SW480 (cell line): ENCODE data around the gene PHACTR2.
"Not testable (repeated sequence)": the region's sequence is repeated elsewhere in the genome, so short reads cannot be mapped to it uniquely, and the experiment has no call there.

Experiments used
- DNase-seq: peaks from one replicate; pipeline ENCODE4 v3.0.0-alpha.2; 2016; ENCODE audit warnings: low spot score

PHACTR2 gene

DNA sequence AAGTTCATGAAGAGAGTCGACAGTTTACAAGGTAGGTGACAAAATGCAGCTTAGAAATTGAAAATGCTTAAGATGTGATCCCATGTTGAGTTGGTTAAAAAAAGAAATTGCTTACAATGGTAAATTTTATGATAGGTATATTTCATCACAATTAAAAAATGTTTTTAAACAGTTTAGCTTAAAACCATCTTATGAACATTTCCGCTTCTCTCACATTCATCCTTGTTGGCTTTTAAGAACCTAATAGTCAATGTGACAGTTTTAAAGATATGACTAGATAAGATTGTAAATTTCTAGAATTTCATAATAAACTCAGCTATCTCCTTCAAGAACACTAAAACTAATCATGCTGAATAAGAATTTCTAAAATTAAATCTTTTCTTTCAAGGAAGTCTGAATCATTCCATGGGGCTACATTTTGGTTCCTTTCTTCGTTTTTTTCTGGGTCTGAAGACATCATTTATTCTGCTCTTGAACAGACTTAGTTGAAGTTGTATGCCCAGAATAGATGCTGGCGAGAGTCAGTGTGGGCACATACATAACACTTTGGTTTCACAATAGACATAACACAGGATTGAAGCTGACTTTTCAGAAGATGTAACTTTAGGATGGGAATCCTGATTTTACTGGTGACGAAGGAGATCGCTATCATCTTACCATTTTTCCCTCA is 129.5 kb downstream of the PHACTR2 start:
- DNase-seq: no peak

DNA sequence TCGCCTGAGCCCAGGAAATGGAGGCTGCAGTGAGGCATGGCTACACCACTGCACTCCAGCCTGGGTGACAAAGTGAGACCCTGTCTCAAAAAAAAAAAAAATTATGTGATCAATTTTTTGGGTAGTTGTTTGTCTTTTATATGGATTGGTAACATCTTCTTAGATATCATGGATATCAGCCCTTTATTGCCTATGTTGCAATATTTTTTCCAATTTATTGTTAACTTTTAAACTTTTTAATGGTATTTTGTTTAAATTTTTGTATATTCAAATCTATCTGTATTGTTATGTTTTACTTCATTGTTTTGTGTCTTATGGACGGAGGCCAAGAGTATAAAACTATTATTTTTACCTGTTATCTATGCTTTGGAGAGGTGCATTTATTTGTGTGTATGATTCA is 133.0 kb downstream of the PHACTR2 start:
- DNase-seq: no peak

DNA sequence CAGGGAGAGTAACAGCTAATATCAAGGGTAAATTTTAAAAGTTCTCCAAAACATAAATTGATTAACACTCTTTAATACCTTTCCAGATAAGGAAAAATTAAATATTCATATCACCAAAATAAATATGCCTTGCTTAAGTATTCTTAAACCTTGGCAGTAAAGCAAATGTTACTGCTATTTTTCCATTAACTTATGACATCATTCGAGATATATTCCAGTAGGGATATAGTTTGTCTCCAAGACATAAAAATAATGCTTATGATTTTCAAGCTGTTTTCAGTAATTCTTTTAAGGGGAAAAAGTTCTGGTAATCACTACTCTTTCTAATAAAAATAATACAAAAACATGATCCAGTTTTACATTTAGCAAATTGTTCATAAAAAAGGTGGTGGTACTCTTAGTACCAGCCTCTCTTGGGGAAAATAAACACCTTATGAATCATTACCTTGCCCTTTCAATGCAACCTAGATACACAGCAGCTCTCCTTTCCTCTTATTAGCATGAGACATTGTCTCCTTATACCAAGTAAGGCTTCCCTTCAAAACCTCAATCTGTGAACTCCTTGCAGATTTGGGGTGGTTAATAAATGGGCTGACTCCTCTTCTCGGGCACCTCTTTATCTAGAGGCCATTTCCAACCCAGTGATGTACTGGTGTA is 133.9 kb downstream of the PHACTR2 start:
- no peak for DNase-seq

DNA sequence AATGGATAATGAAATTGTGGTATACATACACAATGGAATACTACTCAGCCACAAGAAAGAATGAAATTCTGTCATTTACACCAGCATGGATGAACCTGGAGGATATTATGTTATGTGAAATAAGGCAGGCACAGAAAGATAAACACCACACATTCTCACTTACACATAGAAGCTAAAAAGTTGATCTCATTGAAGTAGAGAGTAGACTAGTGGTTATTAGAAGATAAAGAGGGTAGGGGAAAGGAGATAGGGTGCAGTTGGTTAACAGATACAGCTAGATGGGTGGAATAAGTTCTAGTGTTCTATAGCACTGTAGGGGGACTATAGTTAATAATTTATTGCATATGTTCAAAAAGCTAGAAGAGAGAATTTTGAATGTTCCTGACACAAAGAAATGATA is 139.9 kb downstream of the PHACTR2 start:
- DNase-seq: no peak

DNA sequence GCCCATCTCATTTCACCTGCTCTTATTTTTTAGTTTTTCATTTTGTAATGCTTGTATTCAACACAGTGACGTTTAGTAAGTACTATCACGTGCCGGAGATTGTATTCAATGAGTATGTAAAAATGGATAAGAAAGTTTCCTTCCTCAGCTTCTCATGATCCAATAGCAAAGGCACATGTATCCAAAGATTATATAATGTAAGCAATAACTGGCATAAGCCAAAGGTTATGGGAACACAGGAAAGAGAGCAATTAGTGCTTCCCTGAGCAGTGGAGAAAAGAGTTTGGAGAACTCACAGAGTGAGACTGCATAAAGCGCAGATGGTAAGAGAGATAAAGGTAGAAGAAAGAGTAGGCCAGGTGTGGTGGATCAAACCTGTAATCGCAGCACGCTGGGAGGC is 143.6 kb downstream of the PHACTR2 start:
- DNase-seq: no peak

DNA sequence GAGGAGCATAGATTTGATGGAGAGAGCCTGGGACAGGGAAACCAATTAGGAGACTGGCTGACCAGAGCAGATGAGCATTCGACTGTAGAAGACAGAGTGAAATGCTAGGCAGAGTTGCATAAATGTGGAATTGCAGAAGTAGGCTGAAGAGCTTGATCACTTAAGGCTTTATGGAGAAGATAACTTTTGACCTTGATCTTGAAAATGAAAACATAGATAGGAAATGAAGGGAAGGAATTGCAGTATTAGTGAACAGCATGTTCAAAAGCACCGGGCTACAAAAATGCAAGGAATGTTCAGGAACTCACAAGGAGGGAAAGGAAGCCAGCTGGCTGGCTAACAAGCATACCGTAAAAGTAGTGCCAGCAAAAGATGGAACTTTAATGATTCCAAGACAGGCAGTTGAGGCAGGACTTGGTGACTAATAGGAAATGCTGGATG is 144.8 kb downstream of the PHACTR2 start:
- no peak for DNase-seq

DNA sequence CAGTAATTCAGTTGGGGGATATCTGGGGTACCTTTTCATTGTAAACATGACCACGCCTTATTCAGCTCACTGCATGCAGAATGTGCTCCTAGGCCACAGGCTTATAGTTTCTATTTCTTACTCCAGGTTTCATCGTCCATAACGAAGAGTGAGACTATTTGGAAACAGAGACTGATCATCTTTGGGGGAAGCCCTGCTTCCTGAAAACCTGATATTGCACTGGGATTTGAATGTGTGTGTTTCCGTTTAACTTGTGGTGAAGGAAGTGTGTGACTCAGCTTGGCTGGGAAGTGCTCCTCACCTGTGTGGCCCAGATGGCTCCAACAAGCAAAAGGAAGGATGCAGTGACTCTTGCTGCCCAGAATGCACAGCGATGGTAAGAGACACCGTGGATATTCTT is 145.8 kb downstream of the PHACTR2 start:
- DNase-seq: peak; percentile 28

DNA sequence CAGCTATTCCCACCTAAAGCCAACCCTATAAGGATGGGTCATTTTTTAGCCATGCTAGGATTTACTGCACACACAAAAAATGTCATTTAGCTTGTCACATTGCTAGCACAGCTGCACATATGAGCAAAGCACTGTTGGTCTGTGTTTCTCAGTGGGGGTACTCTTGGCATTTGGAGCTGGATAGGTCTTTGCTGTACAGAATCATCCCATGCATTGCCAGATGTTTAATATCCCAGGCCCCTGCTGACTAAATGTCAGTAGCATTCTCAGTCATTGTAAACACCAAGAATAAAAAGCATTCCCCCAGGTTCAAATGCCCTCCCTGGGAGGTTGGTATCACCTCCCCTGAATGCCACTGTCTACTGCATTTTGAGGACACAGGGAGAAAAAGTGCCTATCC is 150.8 kb downstream of the PHACTR2 start:
- no peak for DNase-seq

DNA sequence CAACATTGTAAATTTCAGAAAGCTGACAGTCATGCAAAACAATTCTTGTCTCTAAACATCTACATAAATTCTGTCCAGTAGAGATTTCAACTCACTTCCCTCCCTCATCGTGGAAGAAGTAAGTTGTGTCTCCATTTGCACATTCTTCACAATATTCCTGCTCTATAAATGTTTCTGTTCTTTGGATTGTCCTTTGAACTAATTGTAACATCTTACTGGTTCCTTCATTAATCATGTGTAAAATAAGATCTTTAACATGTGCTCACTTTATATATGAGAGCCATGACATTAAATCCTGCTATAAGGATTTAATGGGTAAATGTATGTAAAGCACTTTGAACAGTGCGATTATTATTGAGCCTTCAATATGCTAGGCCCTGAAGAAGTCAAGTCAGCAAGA is 158.4 kb downstream of the PHACTR2 start:
- DNase-seq: no peak

DNA sequence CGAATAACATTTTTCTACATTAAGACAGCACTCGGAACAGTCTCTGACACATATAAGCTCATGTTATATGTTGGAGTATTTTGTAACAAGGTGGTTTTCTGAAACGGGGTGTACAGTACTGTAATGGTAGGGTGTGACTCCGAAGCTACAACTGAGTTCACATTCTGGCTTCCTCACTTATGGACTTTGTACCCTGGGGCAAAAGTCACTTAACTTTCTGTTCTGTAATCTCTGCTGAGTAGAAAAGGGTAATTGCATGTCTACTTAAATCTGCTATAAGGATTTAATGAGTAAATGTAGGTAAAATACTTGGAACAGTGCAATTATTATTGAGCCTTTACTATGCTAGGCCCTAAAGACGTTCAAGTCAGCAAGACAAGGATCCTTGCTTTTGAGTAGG is 160.6 kb downstream of the PHACTR2 start:
- peak; percentile 39 for DNase-seq

DNA sequence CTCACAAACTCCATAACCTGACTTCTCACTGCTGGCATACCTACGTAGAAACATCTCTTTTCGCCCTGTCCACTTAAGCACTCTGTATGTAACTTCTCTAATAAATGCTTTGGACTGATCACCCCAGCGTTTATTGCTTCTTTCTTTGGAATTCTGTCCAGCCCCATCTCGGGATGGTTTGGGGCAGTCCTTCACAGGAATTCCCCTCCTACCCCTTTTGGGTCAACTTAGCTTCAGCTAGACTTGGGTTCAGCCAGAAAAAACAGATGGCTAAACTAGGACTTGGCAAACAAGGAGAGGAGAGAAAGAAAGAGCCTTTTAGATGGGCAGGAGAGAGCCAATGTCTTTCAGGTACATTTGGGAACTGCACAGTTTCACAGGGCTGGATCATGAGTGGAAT is 161.4 kb downstream of the PHACTR2 start:
- DNase-seq: no peak

DNA sequence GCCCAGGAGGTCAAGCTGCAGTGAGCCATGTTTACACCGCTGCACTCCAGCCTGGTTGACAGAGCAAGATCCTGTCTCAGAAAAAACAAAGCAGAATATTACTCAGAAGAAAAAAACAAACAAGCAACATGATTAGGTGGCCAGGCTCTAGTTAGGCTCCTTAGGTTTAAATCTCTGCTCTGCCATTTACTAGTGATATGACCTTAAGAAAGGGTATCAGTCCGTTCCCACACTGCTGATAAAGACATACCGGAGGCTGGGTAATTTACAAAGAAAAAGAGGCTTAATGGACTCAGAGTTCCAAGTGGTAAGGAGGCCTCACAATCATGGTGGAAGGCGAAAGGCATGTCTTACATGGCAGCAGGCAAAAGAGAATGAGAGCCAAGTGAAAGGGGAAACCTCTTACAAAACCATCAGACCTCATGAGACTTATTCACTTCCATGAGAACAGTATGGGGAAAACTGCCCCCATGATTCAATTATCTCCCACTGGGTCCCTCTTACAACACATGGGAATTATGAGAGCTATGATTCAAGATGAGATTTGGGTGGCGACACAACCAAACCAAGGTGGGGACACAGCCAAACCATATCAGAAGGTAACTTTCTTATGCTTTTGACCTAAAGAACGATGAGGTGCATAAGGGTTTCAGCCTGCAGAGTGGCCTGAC is 163.0 kb downstream of the PHACTR2 start:
- DNase-seq: no peak

DNA sequence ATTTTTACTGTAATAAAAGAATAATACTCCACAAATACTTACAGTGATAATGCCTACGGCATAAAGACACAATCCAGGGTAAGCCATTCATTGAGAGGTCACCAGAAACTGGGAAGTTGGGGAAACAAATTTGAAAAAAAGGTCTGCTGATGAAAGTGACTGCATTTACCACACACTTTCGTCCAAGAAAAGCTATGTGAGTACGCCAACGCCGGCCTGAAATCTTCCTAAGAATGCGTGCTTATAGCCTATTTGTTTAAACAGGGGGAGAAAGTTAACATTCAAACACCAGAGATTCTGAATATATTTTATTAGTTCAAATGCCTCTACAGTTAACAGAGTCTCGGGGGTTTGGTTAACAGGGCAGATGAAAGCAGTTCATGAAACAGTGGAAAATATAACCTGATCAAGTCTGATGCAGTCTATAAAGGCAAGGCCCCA is 164.7 kb downstream of the PHACTR2 start:
- peak; percentile 31 for DNase-seq

DNA sequence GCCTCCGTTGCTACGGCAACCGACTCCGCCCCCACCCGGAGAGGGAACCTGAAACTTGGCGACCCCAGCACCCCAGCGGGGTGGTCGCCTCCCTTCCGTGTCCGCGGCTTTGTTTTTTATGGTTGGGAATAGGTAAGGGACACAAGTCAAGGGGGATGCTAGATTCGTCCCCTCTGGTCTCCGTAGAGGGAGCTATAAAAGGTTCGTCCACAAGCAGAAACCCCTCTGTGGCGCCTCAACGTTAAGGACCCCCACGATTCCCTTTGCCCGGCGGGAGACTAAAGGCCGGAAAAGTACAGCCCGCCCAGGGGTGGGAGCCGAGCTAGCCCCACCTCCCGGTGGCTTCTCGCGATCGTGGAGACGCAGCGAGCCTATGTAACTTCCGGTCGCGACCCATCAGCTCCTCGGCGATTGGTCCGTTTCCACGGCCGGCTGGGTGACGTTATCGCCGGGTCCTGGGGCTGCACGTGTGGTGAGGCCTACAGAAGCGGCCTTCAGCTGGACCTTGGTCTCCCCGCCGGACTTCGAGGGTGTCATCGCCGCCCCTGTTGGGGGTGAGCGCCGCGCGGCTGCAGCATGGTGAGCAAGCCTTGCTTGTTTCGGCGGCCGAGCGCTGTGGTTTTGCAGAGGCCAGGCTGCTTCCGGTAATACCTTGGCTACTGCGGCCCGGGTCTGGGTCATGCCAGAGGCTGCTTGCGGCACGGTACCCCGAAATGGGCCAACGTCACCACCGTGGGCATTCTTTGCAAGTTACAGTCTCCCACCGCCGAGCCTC is 165.3 kb downstream of the PHACTR2 start, which contains the start of gene LTV1:
TSS of gene LTV1 (plus strand) at position 437 of the 775 bp plus-strand sequence. CDS start at position 577, 140 bp downstream.
- peak; percentile 92 for DNase-seq

DNA sequence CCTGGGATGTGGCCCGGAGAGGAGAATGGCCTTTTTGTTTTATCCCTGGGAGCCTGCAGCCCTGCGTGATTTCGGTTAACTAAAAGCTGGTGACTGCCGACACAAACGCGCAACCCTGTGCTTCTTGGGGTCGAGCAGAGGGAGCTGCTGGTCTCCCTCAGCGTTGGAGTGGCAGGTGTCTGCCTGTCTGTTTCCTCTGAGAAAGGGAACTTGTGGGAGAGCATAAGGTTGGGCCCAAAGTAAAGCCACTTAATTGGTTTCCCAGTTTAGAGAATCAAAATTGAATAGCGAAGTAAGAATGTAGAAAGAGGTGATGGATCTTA is 165.9 kb downstream of the PHACTR2 start:
- DNase-seq: peak; percentile 8

DNA sequence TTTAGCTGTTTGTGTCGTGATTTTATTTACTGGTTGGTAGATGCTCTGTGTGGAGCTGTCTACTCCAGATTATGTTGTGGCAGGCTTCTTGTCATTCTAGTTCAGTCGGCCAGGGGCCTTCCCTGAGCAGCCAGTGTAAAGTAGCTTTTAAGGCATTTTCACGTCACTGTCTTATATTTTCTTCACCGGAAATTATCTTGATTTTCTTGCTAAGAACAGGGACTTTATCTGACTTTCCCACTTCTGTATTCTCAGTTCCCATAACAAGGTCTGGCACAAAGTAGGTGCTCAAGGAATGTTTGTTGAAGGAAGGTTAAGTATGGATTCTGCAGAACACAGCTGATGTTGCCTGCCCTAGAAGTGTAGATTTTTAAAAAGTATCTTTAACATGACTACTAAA is 166.2 kb downstream of the PHACTR2 start:
- DNase-seq: no peak

DNA sequence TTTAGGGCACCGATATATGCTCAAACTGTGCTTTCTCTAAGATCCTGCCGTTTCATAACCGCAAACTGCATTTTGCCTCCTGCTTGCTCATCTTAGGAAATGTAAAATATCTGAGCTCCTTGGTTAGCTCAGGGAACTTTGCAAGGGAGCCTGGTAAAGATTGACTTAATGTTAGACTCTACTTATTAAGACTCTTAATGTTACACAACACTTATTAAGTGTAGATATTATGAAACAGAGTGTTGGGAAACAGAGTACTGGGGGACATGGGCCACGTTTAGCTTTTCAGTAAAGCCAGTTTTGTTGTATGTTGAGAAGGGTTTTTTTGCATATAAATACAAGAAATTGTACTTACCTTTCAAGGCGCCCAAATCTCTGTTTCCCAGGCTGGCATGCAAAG is 167.3 kb downstream of the PHACTR2 start:
- no peak for DNase-seq

DNA sequence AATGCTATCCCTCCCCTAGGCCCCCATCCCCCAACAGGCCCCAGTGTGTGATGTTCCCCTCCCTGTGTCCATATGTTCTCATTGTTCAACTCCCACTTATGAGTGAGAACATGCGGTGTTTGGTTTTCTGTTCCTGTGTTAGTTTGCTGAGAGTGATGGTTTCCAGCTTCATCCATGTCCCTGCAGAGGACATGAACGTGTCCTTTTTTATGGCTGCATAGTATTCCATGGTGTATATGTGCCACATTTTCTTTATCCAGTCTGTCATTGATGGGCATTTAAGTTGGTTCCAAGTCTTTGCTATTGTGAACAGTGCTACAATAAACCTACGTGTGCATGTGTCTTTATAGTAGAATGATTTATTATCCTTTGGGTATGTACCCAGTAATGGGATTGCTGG is 173.9 kb downstream of the PHACTR2 start:
- DNase-seq: not testable (repeated sequence)

DNA sequence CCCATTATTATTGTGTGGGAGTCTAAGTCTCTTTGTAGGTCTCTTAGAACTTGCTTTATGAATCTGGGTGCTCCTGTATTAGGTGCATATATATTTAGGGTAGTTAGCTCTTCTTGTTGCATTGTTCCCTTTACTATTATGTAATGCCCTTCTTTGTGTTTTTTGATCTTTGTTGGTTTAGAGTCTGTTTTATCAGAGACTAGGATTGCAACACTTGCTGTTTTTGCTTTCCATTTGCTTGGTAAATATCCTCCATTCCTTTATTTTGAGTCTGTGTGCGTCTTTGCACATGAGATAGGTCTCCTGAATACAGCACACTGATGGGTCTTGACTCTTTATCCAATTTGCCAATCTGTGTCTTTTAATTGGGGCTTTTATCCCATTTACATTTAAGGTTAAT is 177.3 kb downstream of the PHACTR2 start:
- DNase-seq: not testable (repeated sequence)

DNA sequence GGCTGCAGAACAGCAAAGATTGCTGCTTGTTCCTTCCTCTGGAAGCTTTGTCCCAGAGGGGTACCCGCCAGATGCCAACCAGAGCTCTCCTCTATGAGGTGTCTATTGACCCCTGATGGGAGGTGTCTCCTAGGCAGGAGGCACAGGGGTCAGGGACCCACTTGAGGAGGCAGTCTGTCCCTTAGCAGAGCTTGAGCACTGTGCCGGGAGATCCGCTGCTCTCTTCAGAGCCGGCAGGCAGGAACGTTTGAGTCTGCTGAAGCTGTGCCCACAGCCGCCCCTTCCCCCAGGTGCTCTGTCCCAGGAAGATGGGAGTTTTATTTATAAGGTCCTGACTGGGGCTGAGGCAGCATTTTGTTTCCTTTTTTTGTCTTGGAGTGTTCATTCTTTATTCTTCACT is 179.0 kb downstream of the PHACTR2 start:
- not testable (repeated sequence) for DNase-seq

DNA sequence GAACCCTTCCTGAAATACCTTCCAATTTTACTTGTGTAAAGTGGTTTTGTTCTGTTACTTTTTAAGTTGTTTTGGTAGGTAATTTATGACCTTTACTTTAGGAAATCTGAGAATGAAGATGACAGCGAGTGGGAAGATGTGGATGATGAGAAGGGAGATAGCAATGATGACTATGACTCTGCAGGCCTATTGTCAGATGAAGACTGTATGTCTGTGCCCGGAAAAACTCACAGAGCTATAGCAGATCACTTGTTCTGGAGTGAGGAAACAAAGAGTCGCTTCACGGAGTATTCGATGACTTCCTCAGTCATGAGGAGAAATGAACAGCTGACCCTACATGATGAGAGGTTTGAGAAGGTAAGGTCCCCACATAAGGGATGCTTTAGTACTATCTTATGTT is 179.9 kb downstream of the PHACTR2 start:
- no peak for DNase-seq

DNA sequence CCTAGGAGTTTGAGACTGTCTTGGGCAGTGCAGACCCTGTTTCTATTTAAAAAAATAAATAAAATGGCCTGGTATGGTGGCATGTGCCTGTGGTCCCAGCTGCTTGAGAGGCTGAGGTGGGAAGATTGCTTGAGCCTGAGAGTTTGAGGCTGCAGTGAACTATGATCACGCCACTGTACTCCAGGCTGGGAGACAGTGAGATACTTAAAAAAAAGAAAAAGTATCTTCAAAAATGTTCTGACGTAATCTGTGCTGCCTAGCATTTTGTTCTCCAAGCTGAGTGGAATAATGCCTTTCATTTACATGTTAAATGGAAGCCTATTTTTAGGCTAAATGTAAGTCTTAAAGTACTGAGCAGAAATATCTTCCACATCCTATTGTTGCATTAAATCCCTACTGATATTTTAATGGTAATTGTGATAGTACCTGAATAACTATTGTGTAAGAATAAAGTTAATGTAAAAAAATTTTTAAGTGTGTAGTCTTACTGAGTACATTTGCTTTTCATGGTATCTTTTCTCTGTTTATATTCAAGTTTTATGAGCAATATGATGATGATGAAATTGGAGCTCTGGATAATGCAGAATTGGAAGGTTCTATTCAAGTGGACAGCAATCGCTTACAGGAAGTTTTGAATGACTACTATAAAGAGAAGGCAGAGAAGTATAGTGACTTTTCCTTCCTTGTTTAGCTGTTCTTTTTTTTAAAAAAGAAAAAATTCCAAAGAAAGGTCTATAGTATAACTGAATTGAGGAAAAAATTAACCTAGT is 182.3 kb downstream of the PHACTR2 start:
- DNase-seq: no peak
